ENCODE results near the gene PLXNA4.

DNA sequence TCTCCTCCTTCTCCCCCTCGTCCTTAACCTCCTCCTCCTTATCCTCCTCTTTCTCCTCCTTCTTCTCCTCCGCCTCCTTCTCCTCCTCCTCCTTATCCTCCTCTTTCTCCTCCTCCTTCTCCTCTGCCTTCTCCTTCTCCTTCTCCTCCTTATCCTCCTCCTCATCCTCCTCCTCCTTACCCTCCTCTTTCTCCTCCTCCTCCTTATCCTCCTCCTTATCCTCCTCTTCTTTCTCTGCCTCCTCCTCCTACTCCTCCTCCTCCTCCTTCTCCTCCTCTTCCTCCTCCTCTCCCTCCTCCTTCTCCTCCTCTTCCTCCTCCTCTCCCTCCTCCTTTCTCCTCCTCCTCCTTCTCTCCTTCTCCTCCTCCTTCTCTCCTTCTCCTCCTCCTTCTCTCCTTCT, 14.5 kb downstream of the PLXNA4 start:
- TF ChIP-seq POLR2A (IDR thresholded peaks at IDR 0.05; ENCODE audit: low read length), result no peak
- TF ChIP-seq GATA1 (IDR thresholded peaks at IDR 0.05; ENCODE audit: low read depth, low read length), result no peak

Data from erythroblast (primary cell).